GM23248 (cell line): ENCODE data around the gene ZNF615.

Source experiments
- EZH2 ChIP-seq: fragments of 200-600 bp; sonication (generic); IDR thresholded peaks from 2 replicates; pipeline ENCODE4 v1.6.1; 2018; ENCODE audit warnings: antibody characterized with exemption, mild to moderate bottlenecking; ENCODE audit not compliant: insufficient read depth, poor library complexity, severe bottlenecking
- EZH2phosphoT487 ChIP-seq: fragments of 200-600 bp; sonication (generic); IDR thresholded peaks from 2 replicates; pipeline ENCODE4 v1.6.1; 2018; ENCODE audit warnings: antibody characterized with exemption, moderate library complexity, mild to moderate bottlenecking, low read depth; ENCODE audit not compliant: insufficient read depth

DNA sequence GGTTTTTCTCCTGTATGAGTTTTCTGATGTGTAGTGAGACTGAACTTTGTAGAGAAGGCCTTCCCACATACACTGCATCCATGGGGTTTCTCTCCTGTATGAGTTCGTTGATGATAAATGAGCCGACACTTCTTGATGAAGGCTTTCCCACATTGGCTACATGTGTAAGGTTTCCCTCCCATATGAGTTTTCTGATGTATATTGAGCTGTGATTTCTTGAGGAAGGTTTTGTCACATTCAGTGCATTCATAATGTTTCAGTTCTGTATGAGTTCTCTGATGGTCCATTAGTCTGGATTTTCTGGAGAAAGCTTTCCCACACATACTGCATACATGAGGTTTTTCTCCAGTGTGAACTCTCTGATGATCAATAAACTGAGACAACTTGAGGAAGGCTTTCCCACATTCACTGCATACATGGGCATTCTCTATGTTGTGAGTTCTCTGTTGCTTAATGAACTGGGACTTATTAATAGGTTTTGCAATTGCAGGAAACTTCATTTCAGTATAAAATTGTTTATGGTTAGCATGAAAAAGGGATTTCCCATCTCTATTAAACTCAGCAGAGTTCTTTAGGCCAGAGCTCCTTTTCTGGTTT, 13.9 kb downstream of the ZNF615 start:
- TF ChIP-seq EZH2 (no peak), EZH2phosphoT487 (no peak)
